WTC11 (cell line): ENCODE data around the gene CMC1.

Source experiments
- FOXJ3 ChIP-seq: sonication (generic); formaldehyde crosslinking; IDR thresholded peaks from 2 replicates; pipeline ENCODE4 v1.9.0; 2021; ENCODE audit warnings: missing genetic modification reagents, mild to moderate bottlenecking, borderline replicate concordance
- FOXK1 ChIP-seq: sonication (generic); formaldehyde crosslinking; IDR thresholded peaks from 2 replicates; pipeline ENCODE4 v1.8.0; 2022; ENCODE audit warnings: mild to moderate bottlenecking, moderate library complexity, missing genetic modification reagents
- IRF2 ChIP-seq: sonication (generic); formaldehyde crosslinking; IDR thresholded peaks from 2 replicates; pipeline ENCODE4 v1.8.0; 2022; ENCODE audit warnings: low read depth, missing genetic modification reagents, borderline replicate concordance
- SP1 ChIP-seq: sonication (generic); formaldehyde crosslinking; conservative IDR thresholded peaks from 2 replicates; pipeline ENCODE4 v1.8.1; 2022; ENCODE audit warnings: missing genetic modification reagents
- ZNF423 ChIP-seq: fragments of 250-450 bp; sonication (Bioruptor Pico); IDR thresholded peaks from 2 replicates; pipeline ENCODE4 v2.1.2; 2022; ENCODE audit warnings: mild to moderate bottlenecking, moderate library complexity
- ZNF671 ChIP-seq: fragments of 250-450 bp; sonication (Bioruptor Pico); IDR thresholded peaks from 2 replicates; pipeline ENCODE4 v1.8.0; 2021; ENCODE audit warnings: mild to moderate bottlenecking
- TF ChIP-seq, protein P1 (sequence below): sonication (generic); formaldehyde crosslinking; IDR thresholded peaks from 2 replicates; pipeline ENCODE4 v1.8.1; 2022; ENCODE audit warnings: mild to moderate bottlenecking, moderate library complexity, missing genetic modification reagents
- TF ChIP-seq, protein P2 (sequence below): sonication (generic); formaldehyde crosslinking; IDR thresholded peaks from 2 replicates; pipeline ENCODE4 v1.8.0; 2022; ENCODE audit warnings: mild to moderate bottlenecking, missing genetic modification reagents
- TF ChIP-seq, protein P3 (sequence below): fragments of 200-600 bp; IDR thresholded peaks from 2 replicates; pipeline ENCODE4 v1.8.0; 2022; ENCODE audit warnings: antibody characterized with exemption
- TF ChIP-seq, protein P4 (sequence below): sonication (generic); formaldehyde crosslinking; IDR thresholded peaks from 2 replicates; pipeline ENCODE4 v1.8.0; 2022; ENCODE audit warnings: mild to moderate bottlenecking, missing genetic modification reagents
- TF ChIP-seq, protein P5 (sequence below): sonication (generic); formaldehyde crosslinking; IDR thresholded peaks from 2 replicates; pipeline ENCODE4 v1.8.1; 2022; ENCODE audit warnings: missing genetic modification reagents, borderline replicate concordance

DNA sequence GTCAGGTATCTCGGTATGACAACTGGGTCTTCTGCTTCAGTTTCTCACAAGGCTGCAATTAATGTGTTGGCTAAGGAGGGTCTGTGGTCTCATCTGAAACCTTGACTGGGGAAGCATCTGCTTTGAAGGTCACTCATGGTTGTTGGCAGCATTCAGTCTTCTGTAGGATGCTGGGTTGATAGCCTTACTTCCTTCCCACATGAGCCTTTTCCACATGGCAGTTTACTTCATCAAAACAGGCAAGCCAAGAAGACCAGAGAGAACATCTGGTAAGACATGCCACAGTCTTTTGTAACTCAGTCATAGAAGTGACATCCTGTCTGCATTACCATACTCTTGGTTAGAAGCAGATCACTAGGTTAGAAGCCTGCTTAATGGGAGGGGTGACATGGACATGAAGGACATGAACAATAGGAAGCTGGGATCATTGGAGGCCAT is 49.5 kb downstream of the CMC1 start:
- TF ChIP-seq, protein P1, sequence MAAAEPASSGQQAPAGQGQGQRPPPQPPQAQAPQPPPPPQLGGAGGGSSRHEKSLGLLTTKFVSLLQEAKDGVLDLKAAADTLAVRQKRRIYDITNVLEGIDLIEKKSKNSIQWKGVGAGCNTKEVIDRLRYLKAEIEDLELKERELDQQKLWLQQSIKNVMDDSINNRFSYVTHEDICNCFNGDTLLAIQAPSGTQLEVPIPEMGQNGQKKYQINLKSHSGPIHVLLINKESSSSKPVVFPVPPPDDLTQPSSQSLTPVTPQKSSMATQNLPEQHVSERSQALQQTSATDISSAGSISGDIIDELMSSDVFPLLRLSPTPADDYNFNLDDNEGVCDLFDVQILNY: no peak
- TF ChIP-seq, protein P2, sequence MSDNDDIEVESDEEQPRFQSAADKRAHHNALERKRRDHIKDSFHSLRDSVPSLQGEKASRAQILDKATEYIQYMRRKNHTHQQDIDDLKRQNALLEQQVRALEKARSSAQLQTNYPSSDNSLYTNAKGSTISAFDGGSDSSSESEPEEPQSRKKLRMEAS: no peak
- TF ChIP-seq, protein P3, sequence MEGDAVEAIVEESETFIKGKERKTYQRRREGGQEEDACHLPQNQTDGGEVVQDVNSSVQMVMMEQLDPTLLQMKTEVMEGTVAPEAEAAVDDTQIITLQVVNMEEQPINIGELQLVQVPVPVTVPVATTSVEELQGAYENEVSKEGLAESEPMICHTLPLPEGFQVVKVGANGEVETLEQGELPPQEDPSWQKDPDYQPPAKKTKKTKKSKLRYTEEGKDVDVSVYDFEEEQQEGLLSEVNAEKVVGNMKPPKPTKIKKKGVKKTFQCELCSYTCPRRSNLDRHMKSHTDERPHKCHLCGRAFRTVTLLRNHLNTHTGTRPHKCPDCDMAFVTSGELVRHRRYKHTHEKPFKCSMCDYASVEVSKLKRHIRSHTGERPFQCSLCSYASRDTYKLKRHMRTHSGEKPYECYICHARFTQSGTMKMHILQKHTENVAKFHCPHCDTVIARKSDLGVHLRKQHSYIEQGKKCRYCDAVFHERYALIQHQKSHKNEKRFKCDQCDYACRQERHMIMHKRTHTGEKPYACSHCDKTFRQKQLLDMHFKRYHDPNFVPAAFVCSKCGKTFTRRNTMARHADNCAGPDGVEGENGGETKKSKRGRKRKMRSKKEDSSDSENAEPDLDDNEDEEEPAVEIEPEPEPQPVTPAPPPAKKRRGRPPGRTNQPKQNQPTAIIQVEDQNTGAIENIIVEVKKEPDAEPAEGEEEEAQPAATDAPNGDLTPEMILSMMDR: no peak
- TF ChIP-seq IRF2 (no peak), FOXK1 (CRISPR knock-in tag) (no peak), SP1 (no peak), ZNF671 (CRISPR knock-in tag) (no peak), FOXJ3 (CRISPR knock-in tag) (no peak), ZNF423 (CRISPR knock-in tag) (no peak)
- TF ChIP-seq, protein P4, sequence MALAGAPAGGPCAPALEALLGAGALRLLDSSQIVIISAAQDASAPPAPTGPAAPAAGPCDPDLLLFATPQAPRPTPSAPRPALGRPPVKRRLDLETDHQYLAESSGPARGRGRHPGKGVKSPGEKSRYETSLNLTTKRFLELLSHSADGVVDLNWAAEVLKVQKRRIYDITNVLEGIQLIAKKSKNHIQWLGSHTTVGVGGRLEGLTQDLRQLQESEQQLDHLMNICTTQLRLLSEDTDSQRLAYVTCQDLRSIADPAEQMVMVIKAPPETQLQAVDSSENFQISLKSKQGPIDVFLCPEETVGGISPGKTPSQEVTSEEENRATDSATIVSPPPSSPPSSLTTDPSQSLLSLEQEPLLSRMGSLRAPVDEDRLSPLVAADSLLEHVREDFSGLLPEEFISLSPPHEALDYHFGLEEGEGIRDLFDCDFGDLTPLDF (CRISPR knock-in tag): no peak
- TF ChIP-seq, protein P5, sequence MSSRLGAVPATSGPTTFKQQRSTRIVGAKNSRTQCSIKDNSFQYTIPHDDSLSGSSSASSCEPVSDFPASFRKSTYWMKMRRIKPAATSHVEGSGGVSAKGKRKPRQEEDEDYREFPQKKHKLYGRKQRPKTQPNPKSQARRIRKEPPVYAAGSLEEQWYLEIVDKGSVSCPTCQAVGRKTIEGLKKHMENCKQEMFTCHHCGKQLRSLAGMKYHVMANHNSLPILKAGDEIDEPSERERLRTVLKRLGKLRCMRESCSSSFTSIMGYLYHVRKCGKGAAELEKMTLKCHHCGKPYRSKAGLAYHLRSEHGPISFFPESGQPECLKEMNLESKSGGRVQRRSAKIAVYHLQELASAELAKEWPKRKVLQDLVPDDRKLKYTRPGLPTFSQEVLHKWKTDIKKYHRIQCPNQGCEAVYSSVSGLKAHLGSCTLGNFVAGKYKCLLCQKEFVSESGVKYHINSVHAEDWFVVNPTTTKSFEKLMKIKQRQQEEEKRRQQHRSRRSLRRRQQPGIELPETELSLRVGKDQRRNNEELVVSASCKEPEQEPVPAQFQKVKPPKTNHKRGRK: no peak
